PC-3 (cell line): ENCODE results near the gene APCDD1L. TPM values are rescaled to one million over a fixed set of nuclear protein-coding genes. Genes with fewer than 3 reads are reported as not detected.

Experiments used
- ATAC-seq: fragments of 200-7000 bp; cut with Tn5 transposase; 2 replicates; pipeline ENCODE4 v1.9.1; 2020; ENCODE audit warnings: mild to moderate bottlenecking, moderate library complexity
- BruUV-seq: library from RNA; stranded (reverse); fragments of 400-500 nt; replicated peaks from 2 replicates; lab custom pipeline; 2021; lab: Mats Ljungman, UMichigan
- CTCF ChIA-PET: fragments of 300-600 bp; sonication (Branson Sonifier 250); formaldehyde crosslinking; loops from one replicate; lab custom pipeline; 2022; ENCODE audit warnings: antibody characterized with exemption; lab: Charles Lee
- POLR2A ChIA-PET: fragments of 300-600 bp; sonication (Branson Sonifier 250); formaldehyde crosslinking; loops from one replicate; lab custom pipeline; 2022; ENCODE audit warnings: antibody characterized with exemption; ENCODE audit not compliant: unreplicated experiment; lab: Charles Lee
- DNase-seq: peaks from one replicate; pipeline ENCODE4 v3.0.0-alpha.2; 2015
- H2AFZ ChIP-seq: fragments of 300-600 bp; sonication (generic); 2 replicates; pipeline ENCODE4 v1.6.0; 2016; ENCODE audit warnings: antibody characterized with exemption, low read length
- H3F3A ChIP-seq: fragments of 300-600 bp; sonication (generic); one replicate; pipeline ENCODE4 v1.6.0; 2017; ENCODE audit warnings: antibody characterized with exemption, low read length, control low read depth, mild to moderate bottlenecking; ENCODE audit not compliant: unreplicated experiment
- H3K27ac ChIP-seq: fragments of 300-600 bp; sonication (generic); 2 replicates; pipeline ENCODE4 v1.5.1; 2016; ENCODE audit warnings: mild to moderate bottlenecking, low read length
- H3K27me3 ChIP-seq: fragments of 300-600 bp; sonication (generic); 2 replicates; pipeline ENCODE4 v1.6.1; 2016; ENCODE audit warnings: low read length, mixed read lengths
- H3K36me3 ChIP-seq: fragments of 300-600 bp; sonication (generic); 2 replicates; pipeline ENCODE4 v1.6.1; 2016; ENCODE audit warnings: low read depth, mixed run types, low read length, mixed read lengths
- H3K4me1 ChIP-seq: fragments of 300-600 bp; sonication (generic); 2 replicates; pipeline ENCODE4 v1.5.1; 2016; ENCODE audit warnings: low read length; ENCODE audit not compliant: insufficient read depth
- H3K4me2 ChIP-seq: fragments of 300-600 bp; sonication (generic); 2 replicates; pipeline ENCODE4 v1.6.0; 2016; ENCODE audit warnings: low read length
- H3K4me3 ChIP-seq: fragments of 300-600 bp; sonication (generic); 2 replicates; pipeline ENCODE4 v1.5.1; 2016; ENCODE audit warnings: mild to moderate bottlenecking, low read length, mixed read lengths
- H3K79me2 ChIP-seq: fragments of 300-600 bp; sonication (generic); 2 replicates; pipeline ENCODE4 v1.6.1; 2017; ENCODE audit warnings: low read length, mixed read lengths
- H3K9ac ChIP-seq: fragments of 300-600 bp; sonication (generic); 2 replicates; pipeline ENCODE4 v1.6.0; 2016; ENCODE audit warnings: mild to moderate bottlenecking, low read length
- H3K9me2 ChIP-seq: fragments of 300-600 bp; sonication (generic); replicated peaks from 2 replicates; pipeline ENCODE4 v1.6.1; 2016; ENCODE audit warnings: mixed run types, low read length, mixed read lengths
- H3K9me3 ChIP-seq: fragments of 300-600 bp; sonication (generic); 2 replicates; pipeline ENCODE4 v1.6.1; 2016; ENCODE audit warnings: low read length, mixed read lengths
- H4K20me1 ChIP-seq: fragments of 300-600 bp; sonication (generic); 2 replicates; pipeline ENCODE4 v1.6.1; 2016; ENCODE audit warnings: low read length, mixed read lengths
- CTCF ChIP-seq: fragments of 300-600 bp; sonication (generic); conservative IDR thresholded peaks from 2 replicates; pipeline ENCODE4 v1.5.1; 2017; ENCODE audit warnings: antibody characterized with exemption, low read depth, mild to moderate bottlenecking, low read length
- EZH2 ChIP-seq: fragments of 300-600 bp; sonication (generic); IDR thresholded peaks from one replicate; pipeline ENCODE4 v1.6.1; 2017; ENCODE audit warnings: antibody characterized with exemption, mild to moderate bottlenecking, low read length; ENCODE audit not compliant: unreplicated experiment
- EZH2phosphoT487 ChIP-seq: fragments of 300-600 bp; sonication (generic); IDR thresholded peaks from 2 replicates; pipeline ENCODE4 v1.6.1; 2018; ENCODE audit warnings: mild to moderate bottlenecking, antibody characterized with exemption, low read length, borderline replicate concordance
- intact Hi-C: fragments of 100-400 bp; cut with micrococcal nuclease; formaldehyde crosslinking; loops from 2 replicates; pipeline ENCODE4 v1.9.0; 2023
- total RNA-seq: library from RNA; depleted of rRNA; stranded (reverse); fragments of >200 nt; gene quantifications from 2 replicates; pipeline ENCODE4 v1.2.3, GENCODE V29; 2014

APCDD1L gene
- total RNA-seq, 1 experiment from 2014 or later, result 2.0 TPM

GRCh38 chr20:58531657-58532056 lies 16.5 kb upstream of the APCDD1L start:
- H3K27ac ChIP-seq, result no peak overlapping the region
- H3K4me3 ChIP-seq, result no peak overlapping the region
- no peaks in the 10 kb centered on the region for H3K79me2 ChIP-seq
- no peak for DNase-seq
- H3K9me2 ChIP-seq, result no peaks in the 10 kb centered on the region
- H3K9me3 ChIP-seq, result peaks cover 40% of the 10 kb centered on the region
- H3K9ac ChIP-seq, result no peak overlapping the region
- H2AFZ ChIP-seq, result no peak overlapping the region
- H3K27me3 ChIP-seq, result no peaks in the 10 kb centered on the region
- peaks cover 12% of the 10 kb centered on the region; the same call in 1 of the 2 replicates for H3K36me3 ChIP-seq
- no peak overlapping the region for H3K4me2 ChIP-seq
- ChIA-PET POLR2A (no interaction called here), CTCF (no interaction called here)
- intact Hi-C loops, result no loop called here
- H3F3A ChIP-seq, result no peaks in the 10 kb centered on the region
- TF ChIP-seq EZH2 (no peak), CTCF (no peak), EZH2phosphoT487 (no peak)
- BruUV-seq, result no TSS peak
- ATAC-seq, result no peak
- no peaks in the 10 kb centered on the region for H4K20me1 ChIP-seq
- H3K4me1 ChIP-seq, result no peaks in the 10 kb centered on the region

GRCh38 chr20:58531063-58531462 lies 15.9 kb upstream of the APCDD1L start:
- Histone ChIP-seq H3K36me3 (peaks cover 18% of the 10 kb centered on the region; the same call in 1 of the 2 replicates), H4K20me1 (no peaks in the 10 kb centered on the region), H3F3A (no peaks in the 10 kb centered on the region), H3K27ac (no peak overlapping the region), H3K9me2 (no peaks in the 10 kb centered on the region), H3K27me3 (no peaks in the 10 kb centered on the region), H3K4me1 (no peaks in the 10 kb centered on the region), H3K4me3 (no peak overlapping the region), H3K9ac (no peak overlapping the region), H2AFZ (no peak overlapping the region), H3K9me3 (peaks cover 46% of the 10 kb centered on the region), H3K4me2 (no peak overlapping the region), H3K79me2 (no peaks in the 10 kb centered on the region)
- no TSS peak for BruUV-seq
- no peak for ATAC-seq
- no peak for DNase-seq
- intact Hi-C loops, result no loop called here
- ChIA-PET CTCF (no interaction called here), POLR2A (no interaction called here)
- no peak for TF ChIP-seq EZH2phosphoT487
- no peak for TF ChIP-seq EZH2
- no peak for TF ChIP-seq CTCF

- Histone ChIP-seq H3K27me3 (no peaks in the 10 kb centered on the region), H3K36me3 (peaks cover 28% of the 10 kb centered on the region; the same call in 1 of the 2 replicates), H3K27ac (no peak overlapping the region), H3K4me3 (no peak overlapping the region), H3F3A (no peaks in the 10 kb centered on the region), H3K9me2 (no peaks in the 10 kb centered on the region), H3K9ac (no peak overlapping the region), H2AFZ (no peak overlapping the region), H3K4me2 (no peak overlapping the region), H3K79me2 (no peaks in the 10 kb centered on the region), H4K20me1 (no peaks in the 10 kb centered on the region), H3K9me3 (peaks cover 50% of the 10 kb centered on the region), H3K4me1 (peaks cover 14% of the 10 kb centered on the region)
- TF ChIP-seq CTCF (no peak), EZH2phosphoT487 (no peak), EZH2 (no peak)
- no peak for ATAC-seq
- ChIA-PET CTCF (no interaction called here), POLR2A (no interaction called here)
- no TSS peak for BruUV-seq
- no peak for DNase-seq
- intact Hi-C loops, result no loop called here
These were observed 13.2 kb upstream of the APCDD1L start for GRCh38 chr20:58528412-58528811.
